Raji (cell line): ENCODE measurements around the gene PHRF1.

ENCODE experiments used
- POLR2A ChIP-seq: IDR thresholded peaks from 2 replicates; pipeline ENCODE4 v1.6.1; 2011; ENCODE audit warnings: low read depth, low read length, control low read depth; ENCODE audit not compliant: insufficient read depth

The PHRF1 gene

GRCh38 chr11:574632-575312, 1.5 kb upstream of the PHRF1 start:
- TF ChIP-seq POLR2A: no peak

GRCh38 chr11:575313-575995, 816 bp upstream of the PHRF1 start:
- peak; percentile 38; the same call in 1 of the 2 replicates for TF ChIP-seq POLR2A

GRCh38 chr11:576811-577610, 741 bp downstream of the PHRF1 start:
- TF ChIP-seq POLR2A: no peak

GRCh38 chr11:577611-577894, 1.3 kb downstream of the PHRF1 start:
- no peak for TF ChIP-seq POLR2A

GRCh38 chr11:578276-579035, 2.2 kb downstream of the PHRF1 start:
- no peak for TF ChIP-seq POLR2A

GRCh38 chr11:579830-580601, 3.7 kb downstream of the PHRF1 start:
- no peak for TF ChIP-seq POLR2A

GRCh38 chr11:581342-581741, 5.1 kb downstream of the PHRF1 start:
- no peak for TF ChIP-seq POLR2A

- no peak for TF ChIP-seq POLR2A
Measured at GRCh38 chr11:581752-582151, 5.5 kb downstream of the PHRF1 start.

GRCh38 chr11:584287-584686, 8.0 kb downstream of the PHRF1 start:
- no peak for TF ChIP-seq POLR2A

- TF ChIP-seq POLR2A: no peak
Measured at GRCh38 chr11:586376-587316, 10.4 kb downstream of the PHRF1 start.

GRCh38 chr11:587546-587945, 11.3 kb downstream of the PHRF1 start:
- TF ChIP-seq POLR2A: no peak

- no peak for TF ChIP-seq POLR2A
Measured at GRCh38 chr11:587978-588380, 11.7 kb downstream of the PHRF1 start.

- no peak for TF ChIP-seq POLR2A
Measured at GRCh38 chr11:589798-590197, 13.5 kb downstream of the PHRF1 start.

GRCh38 chr11:590997-591396, 14.7 kb downstream of the PHRF1 start:
- TF ChIP-seq POLR2A: no peak
